Left colon (tissue), 2 donors: Measurements from ENCODE around the gene ARHGAP19. TPM values are rescaled to one million over a fixed set of nuclear protein-coding genes. Genes with fewer than 3 reads are reported as not detected.

Source experiments
- ATAC-seq: fragments of 200-7000 bp; cut with Tn5 transposase; one replicate; pipeline ENCODE4 v1.9.1; 2020; ENCODE audit warnings: mild to moderate bottlenecking, moderate library complexity
- DNase-seq, 2 donors: peaks; one replicate each; pipeline ENCODE4 v3.0.0-alpha.2; 2020
- intact Hi-C, 2 donors: fragments of 100-400 bp; cut with DNase I in 1 of 2; cut with micrococcal nuclease in 1 of 2; formaldehyde crosslinking; loops; one replicate each; pipeline versions ENCODE4 v1.11.2 to v1.14.0; 2022; cut with DNase I, micrococcal nuclease
- total RNA-seq, 2 donors: library from RNA; stranded (reverse); fragmentation: NEBNext Ultra II Directional; extraction: Animal tissue kit (Norgen Biotek cat#: 25700); gene quantifications; one replicate each; pipeline ENCODE4 v1.2.1, GENCODE V29; 2021
- donor health status: DM: no; HTN: no; CAD: no.
- donor health status: DM: yes; HTN: yes; CAD: no.

ARHGAP19 gene
- total RNA-seq, 2 donors from 2014 or later: 6.4 to 6.8 TPM

DNA sequence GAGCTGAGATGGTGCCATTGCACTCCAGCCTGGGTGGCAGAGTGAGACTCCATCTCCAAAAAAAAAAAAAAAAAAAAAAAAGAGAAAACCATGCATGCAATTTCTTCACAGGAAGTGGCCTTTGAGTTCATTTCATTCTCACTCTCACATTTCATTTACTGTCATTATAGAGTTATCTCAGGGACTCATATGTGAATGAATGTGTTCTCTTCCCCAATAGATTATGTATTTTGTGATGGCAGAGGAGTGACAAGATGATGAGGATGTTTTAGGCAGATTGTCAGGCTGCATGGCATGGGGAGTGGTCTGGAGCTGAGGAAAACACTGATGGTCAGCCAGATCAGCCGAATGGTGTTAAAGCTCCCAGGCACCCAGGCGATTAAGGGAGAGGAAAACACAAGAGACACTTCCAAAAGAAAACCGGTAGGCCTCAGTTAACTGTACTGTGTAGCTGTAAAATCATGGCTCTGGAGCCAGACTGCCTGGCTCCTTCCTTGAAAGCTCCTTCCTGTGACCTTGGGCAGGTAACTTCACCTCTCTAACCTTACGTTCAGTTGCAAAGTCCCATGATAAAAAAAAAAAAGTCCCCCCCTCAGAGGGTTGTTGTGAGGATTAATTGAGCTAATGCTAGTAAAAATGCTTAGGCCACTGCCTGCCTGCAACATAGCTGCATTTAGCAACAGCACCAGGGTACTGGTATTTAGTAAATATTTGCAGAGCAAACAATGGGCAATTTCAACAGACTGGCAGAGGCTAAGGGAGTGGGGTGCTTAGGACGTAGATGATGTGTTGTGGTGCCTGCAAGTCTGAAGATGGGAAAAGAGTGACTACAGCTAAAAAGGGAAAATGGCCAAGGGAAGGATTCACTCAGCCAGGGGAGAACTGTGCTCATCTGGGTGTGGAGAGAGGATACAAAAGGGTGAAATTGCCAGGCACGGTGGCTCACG, 35.2 kb upstream of the ARHGAP19 start:
- peak; percentile 62 for ATAC-seq
- DNase-seq: no peak
- intact Hi-C loops: no loop called here

DNA sequence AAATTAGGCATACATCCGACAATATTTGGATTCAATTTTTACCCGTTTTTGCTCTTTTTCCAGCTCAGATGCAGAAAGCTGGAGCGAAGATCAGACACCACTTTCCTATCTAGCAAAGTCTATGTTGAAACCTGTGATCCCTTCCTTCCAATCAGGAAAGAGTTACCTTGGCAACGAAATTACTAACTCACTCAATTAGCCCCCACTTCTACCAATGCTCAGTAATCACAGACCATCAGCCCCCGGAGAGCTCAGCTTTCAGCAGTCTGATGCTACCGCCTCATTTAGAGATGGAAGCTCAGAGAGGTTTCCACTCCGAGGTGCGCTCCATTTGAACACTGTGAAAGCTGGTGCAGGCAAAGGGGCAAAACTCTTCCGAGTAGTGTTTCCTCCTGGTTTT, 33.3 kb upstream of the ARHGAP19 start:
- DNase-seq (no peak), ATAC-seq (no peak)
- intact Hi-C loops: no loop called here

DNA sequence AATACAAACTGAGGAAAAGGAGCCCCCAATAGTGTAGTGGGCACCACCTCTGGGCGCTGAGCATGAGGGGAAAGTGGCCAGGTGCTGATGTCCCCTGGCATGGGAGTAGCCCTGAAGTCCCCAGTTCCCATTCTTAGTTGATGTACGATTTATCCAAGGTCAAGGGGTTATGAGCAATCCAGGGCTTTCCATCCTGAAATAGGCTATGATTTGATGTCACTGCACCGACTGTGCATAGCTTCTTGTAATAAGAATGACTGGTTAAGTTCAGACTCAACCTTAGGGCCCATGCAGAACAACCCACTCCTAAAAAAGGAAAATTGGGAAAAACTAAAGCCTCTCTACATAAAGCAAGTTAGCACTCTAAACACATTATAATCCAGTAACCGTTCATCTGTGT, 31.1 kb upstream of the ARHGAP19 start:
- DNase-seq: no peak
- no peak for ATAC-seq
- intact Hi-C loops: no loop called here

DNA sequence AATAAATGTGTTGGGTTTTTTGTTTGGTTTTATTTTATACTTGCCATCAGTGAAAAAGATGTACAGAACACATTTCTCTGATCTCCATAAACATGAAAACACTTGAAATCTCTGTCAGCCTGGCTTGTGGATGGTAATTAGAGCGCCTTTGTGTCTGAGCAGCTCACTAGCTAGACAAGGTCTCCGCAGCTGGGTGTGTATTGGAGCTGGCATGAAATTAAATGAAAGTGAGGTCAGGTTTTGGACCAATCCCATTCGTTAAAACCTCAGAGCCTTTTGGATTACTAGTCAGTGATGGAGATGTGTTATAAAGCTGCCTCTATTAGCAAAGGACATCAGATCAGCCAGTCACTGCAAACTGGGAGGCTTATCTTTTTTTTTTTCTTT, 29.4 kb upstream of the ARHGAP19 start:
- intact Hi-C loops: no loop called here
- ATAC-seq (no peak), DNase-seq (no peak)

- peak; percentile 45 to 48 for DNase-seq
- peak; percentile 26 for ATAC-seq
- intact Hi-C loops: no loop called here
Observed at GRCh38 chr10:97321032-97321803, 28.8 kb upstream of the ARHGAP19 start.

- DNase-seq (peak in 1 of 2 donors; percentile 46), ATAC-seq (peak; percentile 9)
- intact Hi-C loops: no loop called here
Observed at GRCh38 chr10:97320480-97321031, 28.1 kb upstream of the ARHGAP19 start.

- intact Hi-C loops: no loop called here
- peak; percentile 62 to 78 for DNase-seq
- peak; percentile 60 for ATAC-seq
Observed at GRCh38 chr10:97319671-97320479, 27.4 kb upstream of the ARHGAP19 start.

GRCh38 chr10:97318772-97319651, 26.6 kb upstream of the ARHGAP19 start, which contains the start of gene FRAT1:
TSS of gene FRAT1 (plus strand) at chr10:97319271. CDS start at chr10:97319454, 183 bp downstream.
- intact Hi-C loops: no loop called here
- DNase-seq: peak; percentile 89 to 93
- peak; percentile 80 for ATAC-seq

DNA sequence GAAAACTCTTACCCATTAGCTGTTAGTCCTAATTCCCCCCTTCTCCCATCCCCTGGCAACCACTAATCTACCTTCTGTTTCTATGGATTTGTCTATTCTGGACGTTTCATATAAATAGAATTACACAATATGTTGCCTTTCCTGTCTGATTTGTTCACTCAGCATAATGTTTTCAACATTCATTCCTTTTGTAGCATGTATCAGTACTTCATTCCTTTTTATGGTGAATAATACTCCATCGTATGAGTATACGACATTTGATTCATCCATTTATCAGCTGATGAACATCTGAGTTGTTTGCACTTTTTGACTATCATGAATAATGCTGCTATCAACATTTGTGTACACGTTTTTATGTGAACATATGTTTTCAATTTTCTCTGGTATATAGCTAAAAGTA, 22.2 kb upstream of the ARHGAP19 start:
- ATAC-seq: no peak
- no peak for DNase-seq
- intact Hi-C loops: no loop called here

DNA sequence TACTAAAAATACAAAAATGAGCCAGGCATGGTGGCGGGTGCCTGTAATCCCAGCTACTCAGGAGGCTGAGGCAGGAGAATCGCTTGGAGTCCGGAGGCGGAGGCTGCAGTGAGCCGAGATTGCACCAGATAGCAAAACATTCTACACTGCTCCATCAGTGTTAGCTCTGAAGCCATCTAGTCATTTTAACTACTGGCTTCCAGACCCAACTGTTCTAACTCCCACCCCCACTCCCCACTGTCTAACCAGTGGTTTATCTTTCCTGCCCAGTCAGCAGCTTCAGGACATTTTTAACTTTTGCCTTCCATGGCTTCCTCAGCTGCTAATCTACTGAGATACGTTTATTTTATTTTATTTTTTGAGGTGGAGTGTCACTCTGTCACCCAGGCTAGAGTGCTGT, 20.5 kb upstream of the ARHGAP19 start:
- no peak for ATAC-seq
- intact Hi-C loops: no loop called here
- no peak for DNase-seq

- ATAC-seq (no peak), DNase-seq (no peak)
- intact Hi-C loops: no loop called here
Observed at GRCh38 chr10:97311111-97311626, 18.7 kb upstream of the ARHGAP19 start.

DNA sequence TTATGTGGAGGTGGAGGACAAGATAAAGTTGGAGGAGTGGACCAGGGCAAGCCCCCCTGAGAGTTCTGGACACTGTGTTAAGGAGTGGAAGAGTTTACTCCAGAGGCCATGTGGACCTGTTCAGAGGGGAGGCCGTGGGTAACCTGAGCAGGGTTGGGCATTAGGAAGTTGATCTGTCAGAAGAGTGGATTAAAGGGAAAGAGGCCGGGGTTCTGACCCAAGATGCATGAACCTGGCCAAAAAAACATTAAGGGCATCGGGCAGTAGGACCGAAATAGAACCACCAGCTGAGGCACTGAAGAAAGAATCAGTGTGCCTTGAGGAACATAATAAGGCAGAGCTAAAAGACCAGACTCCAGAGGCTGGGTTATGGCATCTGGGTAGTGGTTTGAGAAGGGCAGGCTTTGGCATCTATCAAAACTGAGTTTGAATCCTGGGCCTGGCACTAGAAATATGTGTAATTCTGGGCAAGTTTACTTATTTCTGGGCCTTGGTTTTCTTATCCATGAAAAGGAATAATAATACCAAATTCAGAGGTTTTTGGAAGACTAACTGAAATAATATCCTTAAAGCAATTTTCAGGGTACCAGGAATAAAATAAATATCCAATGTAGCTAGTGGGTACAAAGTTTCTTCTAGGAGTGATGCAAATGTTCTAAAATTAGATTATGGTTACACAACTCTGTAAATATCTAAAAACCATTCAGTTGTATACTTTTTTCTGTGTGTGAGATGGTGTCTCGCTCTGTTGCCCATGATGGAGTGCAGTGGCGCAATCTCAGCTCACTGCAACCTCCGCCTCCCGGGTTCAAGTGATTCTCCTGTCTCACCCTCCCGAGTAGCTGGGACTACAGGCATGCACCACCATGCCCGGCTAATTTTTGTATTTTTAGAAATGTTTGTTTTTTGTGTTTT, 15.7 kb upstream of the ARHGAP19 start:
- intact Hi-C loops: no loop called here
- ATAC-seq (no peak), DNase-seq (no peak)

- DNase-seq (no peak), ATAC-seq (no peak)
- intact Hi-C loops: no loop called here
Observed at GRCh38 chr10:97307441-97307840, 15.0 kb upstream of the ARHGAP19 start.

GRCh38 chr10:97302088-97302791, 9.8 kb upstream of the ARHGAP19 start:
- DNase-seq: no peak
- no peak for ATAC-seq
- intact Hi-C loops: no loop called here

GRCh38 chr10:97300980-97301379, 8.5 kb upstream of the ARHGAP19 start:
- no peak for ATAC-seq
- intact Hi-C loops: no loop called here
- no peak for DNase-seq

DNA sequence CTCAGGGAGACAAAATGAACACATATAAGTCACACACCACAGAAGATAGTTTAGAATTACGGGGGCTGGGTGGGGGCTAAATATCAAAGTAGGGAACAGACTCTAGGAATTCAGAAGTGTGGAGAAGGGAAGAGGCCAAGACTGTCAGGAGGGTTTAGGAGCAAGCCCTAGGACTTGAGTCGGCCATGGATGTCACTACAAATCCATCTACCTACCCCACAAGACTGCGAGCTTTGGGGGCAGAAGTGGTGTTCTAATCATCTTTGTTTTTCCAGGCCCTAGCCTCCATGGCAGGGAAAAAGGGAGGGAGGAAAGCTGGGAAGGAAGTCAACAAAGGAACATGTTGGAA, 5.8 kb upstream of the ARHGAP19 start:
- ATAC-seq (no peak), DNase-seq (no peak)
- intact Hi-C loops: no loop called here
